Activated CD8-positive, alpha-beta T cell treated with anti-CD3 and anti-CD28 coated beads, Interleukin-2, amount 10 ng/mL, durations not matched to agents 7 days and 5 days (primary cell): ENCODE measurements around the gene AGO3. TPM values are rescaled to one million over a fixed set of nuclear protein-coding genes. Genes with fewer than 3 reads are reported as not detected.

ENCODE experiments used
- ATAC-seq: fragments of 150-1000 bp; cut with Tn5 transposase; one replicate; pipeline ENCODE4 v1.10.0; 2021; ENCODE audit warnings: moderate library complexity
- CTCF ChIA-PET: fragments of 350-600 bp; sonication (Branson Sonifier 250); formaldehyde crosslinking; loops from one replicate; lab custom pipeline; 2021; ENCODE audit warnings: antibody characterized with exemption; lab: Charles Lee
- POLR2A ChIA-PET: fragments of 350-600 bp; sonication (Branson Sonifier 250); formaldehyde crosslinking; loops from one replicate; lab custom pipeline; 2021; ENCODE audit warnings: antibody characterized with exemption; lab: Charles Lee
- DNase-seq: peaks from one replicate; pipeline ENCODE4 v3.0.0-alpha.2; 2020
- H3K27ac Mint-ChIP-seq: one replicate; pipeline ENCODE4 v1.8.0; 2021; ENCODE audit warnings: mild to moderate bottlenecking, mixed read lengths
- H3K27me3 Mint-ChIP-seq: one replicate; pipeline ENCODE4 v1.8.0; 2021; ENCODE audit warnings: low read depth, mixed read lengths
- H3K36me3 Mint-ChIP-seq: one replicate; pipeline ENCODE4 v1.8.0; 2021; ENCODE audit warnings: low read depth, mixed read lengths
- H3K4me1 Mint-ChIP-seq: one replicate; pipeline ENCODE4 v1.8.0; 2021; ENCODE audit warnings: low read depth, mixed read lengths
- H3K4me3 Mint-ChIP-seq: one replicate; pipeline ENCODE4 v1.8.0; 2021; ENCODE audit warnings: mild to moderate bottlenecking, mixed read lengths
- H3K9me3 Mint-ChIP-seq: one replicate; pipeline ENCODE4 v1.8.0; 2022; ENCODE audit warnings: mixed read lengths; ENCODE audit not compliant: insufficient read depth
- total RNA-seq, 2 experiments: library from RNA; stranded (reverse); gene quantifications; one replicate each; pipeline ENCODE4 v1.2.3, GENCODE V29; 2021

AGO3 gene
- total RNA-seq, 2 experiments from 2014 or later = 27.2 to 30.2 TPM

GRCh38 chr1:35927472-35927871 is 3.4 kb upstream of the AGO3 start:
- H3K4me1 Mint-ChIP-seq = peaks cover 22% of the 10 kb centered on the region
- no peaks in the 10 kb centered on the region for H3K9me3 Mint-ChIP-seq
- CTCF ChIA-PET = interaction anchor here (0.7 to 0.9 kb wide), 2 partner anchors 66 to 448 kb away, joined by 3 to 4 read pairs; no protein-coding TSS in a partner anchor
- DNase-seq = no peak
- ATAC-seq = no peak
- H3K36me3 Mint-ChIP-seq = peaks cover 4% of the 10 kb centered on the region
- POLR2A ChIA-PET = no interaction called here
- no peak overlapping the region for H3K4me3 Mint-ChIP-seq
- no peaks in the 10 kb centered on the region for H3K27me3 Mint-ChIP-seq
- no peak overlapping the region for H3K27ac Mint-ChIP-seq

- DNase-seq = peak; percentile 61
- H3K9me3 Mint-ChIP-seq = no peaks in the 10 kb centered on the region
- H3K36me3 Mint-ChIP-seq = peaks cover 7% of the 10 kb centered on the region
- POLR2A ChIA-PET = interaction anchor here (0.8 to 2.2 kb wide), 7 partner anchors 7 to 944 kb away, joined by 3 to 19 read pairs (median 5); partner anchors contain the start of genes AGO1 and TMEM35B
- CTCF ChIA-PET = interaction anchor here (1.3 to 4.2 kb wide), 2 partner anchors 15 to 47 kb away, joined by 4 to 21 read pairs; partner anchors contain the start of gene AGO1
- H3K27me3 Mint-ChIP-seq = no peaks in the 10 kb centered on the region
- H3K27ac Mint-ChIP-seq = peak overlapping the region; percentile 95
- peaks cover 35% of the 10 kb centered on the region for H3K4me1 Mint-ChIP-seq
- ATAC-seq = peak; percentile 14
- peak overlapping the region; percentile 91 for H3K4me3 Mint-ChIP-seq
Measured at GRCh38 chr1:35929730-35930592, 944 bp upstream of the AGO3 start.

- Mint-ChIP-seq H3K27me3 (no peaks in the 10 kb centered on the region), H3K4me1 (peaks cover 36% of the 10 kb centered on the region), H3K9me3 (no peaks in the 10 kb centered on the region), H3K4me3 (peak overlapping the region; percentile 82), H3K27ac (peak overlapping the region; percentile 87), H3K36me3 (peaks cover 5% of the 10 kb centered on the region)
- DNase-seq (no peak), ATAC-seq (peak; percentile 38)
- POLR2A ChIA-PET = interaction anchor here (0.6 to 2.2 kb wide), 10 partner anchors 9 to 946 kb away, joined by 3 to 19 read pairs (median 4); partner anchors contain the start of genes AGO1 and TMEM35B
- CTCF ChIA-PET = interaction anchor here (0.8 to 4.2 kb wide), 4 partner anchors 10 to 49 kb away, joined by 4 to 21 read pairs (median 6); partner anchors contain the start of gene AGO1
Measured at GRCh38 chr1:35931446-35932157, 697 bp downstream of the AGO3 start.

- Mint-ChIP-seq H3K27ac (peak overlapping the region; percentile 87), H3K36me3 (peaks cover 5% of the 10 kb centered on the region), H3K4me3 (peak overlapping the region; percentile 82), H3K4me1 (peaks cover 36% of the 10 kb centered on the region), H3K9me3 (no peaks in the 10 kb centered on the region), H3K27me3 (no peaks in the 10 kb centered on the region)
- ChIA-PET CTCF (interaction anchor here (1.1 to 4.2 kb wide), 3 partner anchors 10 to 49 kb away, joined by 4 to 21 read pairs (median 7); partner anchors contain the start of gene AGO1), POLR2A (interaction anchor here (1.1 to 2.2 kb wide), 2 partner anchors 11 to 154 kb away, joined by 4 to 19 read pairs; no protein-coding TSS in a partner anchor)
- ATAC-seq (no peak), DNase-seq (no peak)
Measured at GRCh38 chr1:35932158-35932636, 1.3 kb downstream of the AGO3 start.

GRCh38 chr1:35932941-35933340 is 2.0 kb downstream of the AGO3 start:
- Mint-ChIP-seq H3K4me1 (peaks cover 36% of the 10 kb centered on the region), H3K4me3 (peak overlapping the region; percentile 82), H3K9me3 (no peaks in the 10 kb centered on the region), H3K36me3 (peaks cover 5% of the 10 kb centered on the region), H3K27ac (no peak overlapping the region), H3K27me3 (no peaks in the 10 kb centered on the region)
- DNase-seq (no peak), ATAC-seq (no peak)
- ChIA-PET POLR2A (interaction anchor here (1.1 kb wide), 1 partner anchor 153 kb away, joined by 4 read pairs; no protein-coding TSS in a partner anchor), CTCF (interaction anchor here (0.8 to 4.2 kb wide), 4 partner anchors 9 to 163 kb away, joined by 3 to 21 read pairs (median 6); partner anchors contain the start of genes AGO1 and CLSPN)

GRCh38 chr1:35935442-35936388 is 4.8 kb downstream of the AGO3 start:
- peaks cover 29% of the 10 kb centered on the region for H3K4me1 Mint-ChIP-seq
- DNase-seq = no peak
- H3K9me3 Mint-ChIP-seq = no peaks in the 10 kb centered on the region
- no peaks in the 10 kb centered on the region for H3K27me3 Mint-ChIP-seq
- H3K4me3 Mint-ChIP-seq = no peak overlapping the region
- no peak for ATAC-seq
- ChIA-PET POLR2A (no interaction called here), CTCF (no interaction called here)
- no peak overlapping the region for H3K27ac Mint-ChIP-seq
- peaks cover 7% of the 10 kb centered on the region for H3K36me3 Mint-ChIP-seq

GRCh38 chr1:35936838-35937237 is 5.9 kb downstream of the AGO3 start:
- CTCF ChIA-PET = no interaction called here
- no peak overlapping the region for H3K4me3 Mint-ChIP-seq
- peaks cover 6% of the 10 kb centered on the region for H3K36me3 Mint-ChIP-seq
- no peaks in the 10 kb centered on the region for H3K9me3 Mint-ChIP-seq
- POLR2A ChIA-PET = no interaction called here
- DNase-seq = no peak
- H3K4me1 Mint-ChIP-seq = peaks cover 36% of the 10 kb centered on the region
- no peak overlapping the region for H3K27ac Mint-ChIP-seq
- no peak for ATAC-seq
- no peaks in the 10 kb centered on the region for H3K27me3 Mint-ChIP-seq

GRCh38 chr1:35939484-35939883 is 8.6 kb downstream of the AGO3 start:
- POLR2A ChIA-PET = no interaction called here
- ATAC-seq (no peak), DNase-seq (no peak)
- Mint-ChIP-seq H3K4me3 (no peak overlapping the region), H3K27ac (no peak overlapping the region), H3K4me1 (peaks cover 32% of the 10 kb centered on the region), H3K9me3 (no peaks in the 10 kb centered on the region), H3K36me3 (peaks cover 9% of the 10 kb centered on the region), H3K27me3 (no peaks in the 10 kb centered on the region)
- CTCF ChIA-PET = no interaction called here

GRCh38 chr1:35945327-35945726 is 14.4 kb downstream of the AGO3 start:
- H3K4me1 Mint-ChIP-seq = peaks cover 38% of the 10 kb centered on the region
- H3K9me3 Mint-ChIP-seq = no peaks in the 10 kb centered on the region
- H3K27ac Mint-ChIP-seq = no peak overlapping the region
- H3K36me3 Mint-ChIP-seq = peaks cover 21% of the 10 kb centered on the region
- no peaks in the 10 kb centered on the region for H3K27me3 Mint-ChIP-seq
- DNase-seq (no peak), ATAC-seq (no peak)
- CTCF ChIA-PET = interaction anchor here (0.7 to 1.6 kb wide), 5 partner anchors 14 to 218 kb away, joined by 3 to 4 read pairs (median 3); partner anchors contain the start of genes AGO1 and AGO3
- POLR2A ChIA-PET = interaction anchor here (0.6 to 1.2 kb wide), 2 partner anchors 14 to 377 kb away, joined by 3 to 4 read pairs; partner anchors contain the start of gene AGO3
- H3K4me3 Mint-ChIP-seq = no peak overlapping the region

GRCh38 chr1:35947547-35947946 is 16.6 kb downstream of the AGO3 start:
- Mint-ChIP-seq H3K36me3 (peaks cover 17% of the 10 kb centered on the region), H3K4me3 (no peak overlapping the region), H3K4me1 (peaks cover 25% of the 10 kb centered on the region), H3K27ac (no peak overlapping the region), H3K27me3 (no peaks in the 10 kb centered on the region), H3K9me3 (no peaks in the 10 kb centered on the region)
- ChIA-PET POLR2A (no interaction called here), CTCF (no interaction called here)
- no peak for DNase-seq
- no peak for ATAC-seq
